Tibial nerve (tissue), 4 donors: ENCODE measurements around the gene ATG101. TPM values are rescaled to one million over a fixed set of nuclear protein-coding genes. Genes with fewer than 3 reads are reported as not detected.

Experiments
- DNase-seq, 2 donors: peaks; one replicate each; pipeline ENCODE4 v3.0.0-alpha.2; 2019; ENCODE audit warnings: low spot score in 2 of 2
- H3K27ac ChIP-seq, 4 donors: fragments of 200-600 bp; sonication (generic) in 3 of 4; one replicate each; pipeline ENCODE4 v1.5.1; 2017 to 2019; ENCODE audit warnings: mild to moderate bottlenecking in 1 of 4
- H3K27me3 ChIP-seq, 2 donors: fragments of 200-600 bp; sonication (generic) in 1 of 2; one replicate each; pipeline versions ENCODE4 v1.5.1 to v1.6.0; 2017 to 2019
- H3K36me3 ChIP-seq, 3 donors: fragments of 200-600 bp; sonication (generic); one replicate each; pipeline ENCODE4 v1.5.1; 2018 to 2019
- H3K4me1 ChIP-seq, 4 donors: fragments of 200-600 bp; sonication (generic) in 3 of 4; one replicate each; pipeline ENCODE4 v1.5.1; 2017 to 2019
- H3K4me3 ChIP-seq, 4 donors: fragments of 200-600 bp; sonication (generic) in 3 of 4; one replicate each; pipeline ENCODE4 v1.5.1; 2017 to 2019; ENCODE audit warnings: mild to moderate bottlenecking in 1 of 4, moderate library complexity in 1 of 4
- H3K9me3 ChIP-seq, 4 donors: fragments of 200-600 bp; sonication (generic) in 3 of 4; one replicate each; pipeline ENCODE4 v1.5.1; 2017 to 2019
- EP300 ChIP-seq, 2 donors: sonication (generic); formaldehyde crosslinking; IDR thresholded peaks; one replicate each; pipeline ENCODE4 v1.6.1; 2017; ENCODE audit warnings: antibody characterized with exemption in 2 of 2, mild to moderate bottlenecking in 1 of 2
- POLR2A ChIP-seq, 2 donors: fragments of 450-650 bp; IDR thresholded peaks; one replicate each; pipeline ENCODE4 v1.6.1; 2017; ENCODE audit warnings: antibody characterized with exemption in 2 of 2, mild to moderate bottlenecking in 2 of 2, moderate library complexity in 2 of 2
- WGBS, 2 donors: methylation state at CpG; one replicate each; pipeline ENCODE4 v1.1.5; 2018; 5-methylcytosine and 5-hydroxymethylcytosine counted together
- total RNA-seq, 4 donors: library from RNA; depleted of rRNA; stranded (reverse); fragments of >200 nt; gene quantifications; one replicate each; pipeline ENCODE4 v1.1.0, GENCODE V29; 2016
- TF ChIP-seq, protein P1 (sequence below), 5 experiments: fragments of 200-600 bp in 3 of 5; fragments of 450-650 bp in 2 of 5; sonication (generic) in 3 of 5; IDR thresholded peaks; one replicate each; pipeline ENCODE4 v1.5.1; 2016 to 2019; ENCODE audit warnings: antibody characterized with exemption in 5 of 5, mild to moderate bottlenecking in 3 of 5, moderate library complexity in 2 of 5

The ATG101 gene, protein sequence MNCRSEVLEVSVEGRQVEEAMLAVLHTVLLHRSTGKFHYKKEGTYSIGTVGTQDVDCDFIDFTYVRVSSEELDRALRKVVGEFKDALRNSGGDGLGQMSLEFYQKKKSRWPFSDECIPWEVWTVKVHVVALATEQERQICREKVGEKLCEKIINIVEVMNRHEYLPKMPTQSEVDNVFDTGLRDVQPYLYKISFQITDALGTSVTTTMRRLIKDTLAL
- 10 to 100 TPM; 32.6 to 49.6 (median 37.5) TPM for total RNA-seq

DNA sequence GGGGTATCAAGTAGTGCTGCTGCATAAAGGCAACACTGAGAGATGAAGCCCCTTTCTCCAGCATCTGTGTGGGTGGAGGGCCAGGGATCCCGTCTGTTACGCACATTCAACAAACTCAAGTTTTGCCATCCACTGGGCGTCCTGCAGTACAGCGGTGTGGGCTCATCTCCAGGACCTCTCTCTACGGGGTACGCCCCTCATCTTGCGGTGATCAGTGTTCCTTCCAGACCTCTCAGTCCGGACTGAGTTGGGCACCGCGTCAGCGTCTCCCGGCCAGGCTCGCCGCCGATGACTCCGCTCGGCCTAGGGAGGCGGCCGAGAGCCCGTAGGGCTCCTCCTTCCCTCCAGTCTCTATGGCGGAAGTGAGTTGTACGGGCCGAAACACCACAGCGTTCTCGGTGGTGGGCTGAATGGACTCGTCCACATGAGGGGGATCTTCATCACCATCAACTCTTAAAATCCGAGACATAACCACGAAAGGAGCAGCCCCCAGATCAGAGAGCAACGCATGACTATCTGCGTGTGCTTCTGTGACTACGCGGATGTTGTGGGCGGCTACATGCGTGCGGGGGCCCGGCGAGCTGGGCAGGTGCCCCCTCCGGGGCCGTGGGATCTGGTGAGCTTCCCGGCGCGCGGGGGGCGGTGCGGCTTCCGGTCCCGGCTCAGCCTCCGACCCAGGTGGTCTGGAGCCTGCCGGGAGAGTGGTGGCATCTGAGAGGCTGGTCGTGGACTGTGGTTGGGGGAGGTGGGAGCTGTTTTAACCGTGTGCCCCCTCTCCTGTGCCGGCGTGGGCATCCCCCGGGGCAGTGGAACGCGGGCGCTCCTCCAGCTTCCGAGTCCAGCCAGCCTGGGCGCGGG, at the start of gene ATG101:
ATG101 (plus strand) TSS at position 652 of the 858 bp plus-strand sequence. CDS start 3,673 bp downstream, outside the sequence.
- peaks cover 0 to 61% (median 23%) of the 10 kb centered on the region in 4 donors for H3K4me1 ChIP-seq
- DNase-seq = peak; percentile 76 to 82
- H3K27me3 ChIP-seq = no peaks in the 10 kb centered on the region
- H3K9me3 ChIP-seq = no peaks in the 10 kb centered on the region
- peak within 1 kb of the TSS; percentile 83 to 98 (median 88) for H3K4me3 ChIP-seq
- TF ChIP-seq, protein P1, sequence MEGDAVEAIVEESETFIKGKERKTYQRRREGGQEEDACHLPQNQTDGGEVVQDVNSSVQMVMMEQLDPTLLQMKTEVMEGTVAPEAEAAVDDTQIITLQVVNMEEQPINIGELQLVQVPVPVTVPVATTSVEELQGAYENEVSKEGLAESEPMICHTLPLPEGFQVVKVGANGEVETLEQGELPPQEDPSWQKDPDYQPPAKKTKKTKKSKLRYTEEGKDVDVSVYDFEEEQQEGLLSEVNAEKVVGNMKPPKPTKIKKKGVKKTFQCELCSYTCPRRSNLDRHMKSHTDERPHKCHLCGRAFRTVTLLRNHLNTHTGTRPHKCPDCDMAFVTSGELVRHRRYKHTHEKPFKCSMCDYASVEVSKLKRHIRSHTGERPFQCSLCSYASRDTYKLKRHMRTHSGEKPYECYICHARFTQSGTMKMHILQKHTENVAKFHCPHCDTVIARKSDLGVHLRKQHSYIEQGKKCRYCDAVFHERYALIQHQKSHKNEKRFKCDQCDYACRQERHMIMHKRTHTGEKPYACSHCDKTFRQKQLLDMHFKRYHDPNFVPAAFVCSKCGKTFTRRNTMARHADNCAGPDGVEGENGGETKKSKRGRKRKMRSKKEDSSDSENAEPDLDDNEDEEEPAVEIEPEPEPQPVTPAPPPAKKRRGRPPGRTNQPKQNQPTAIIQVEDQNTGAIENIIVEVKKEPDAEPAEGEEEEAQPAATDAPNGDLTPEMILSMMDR (IDR thresholded peaks at IDR 0.05) = peak; percentile 65 to 92 (median 77)
- TF ChIP-seq EP300 (IDR thresholded peaks at IDR 0.05) (peak; percentile 93 to 96), POLR2A (IDR thresholded peaks at IDR 0.05) (peak; percentile 2 to 44)
- peaks cover 0 to 23% (median 6%) of the 10 kb centered on the region in 3 donors for H3K36me3 ChIP-seq
- peak within 1 kb of the TSS; percentile 89 to 91 (median 90) for H3K27ac ChIP-seq
- 0 to 1% methylated on average over 17 to 30 of the region's 60 CpGs for WGBS, 2 donors

DNA sequence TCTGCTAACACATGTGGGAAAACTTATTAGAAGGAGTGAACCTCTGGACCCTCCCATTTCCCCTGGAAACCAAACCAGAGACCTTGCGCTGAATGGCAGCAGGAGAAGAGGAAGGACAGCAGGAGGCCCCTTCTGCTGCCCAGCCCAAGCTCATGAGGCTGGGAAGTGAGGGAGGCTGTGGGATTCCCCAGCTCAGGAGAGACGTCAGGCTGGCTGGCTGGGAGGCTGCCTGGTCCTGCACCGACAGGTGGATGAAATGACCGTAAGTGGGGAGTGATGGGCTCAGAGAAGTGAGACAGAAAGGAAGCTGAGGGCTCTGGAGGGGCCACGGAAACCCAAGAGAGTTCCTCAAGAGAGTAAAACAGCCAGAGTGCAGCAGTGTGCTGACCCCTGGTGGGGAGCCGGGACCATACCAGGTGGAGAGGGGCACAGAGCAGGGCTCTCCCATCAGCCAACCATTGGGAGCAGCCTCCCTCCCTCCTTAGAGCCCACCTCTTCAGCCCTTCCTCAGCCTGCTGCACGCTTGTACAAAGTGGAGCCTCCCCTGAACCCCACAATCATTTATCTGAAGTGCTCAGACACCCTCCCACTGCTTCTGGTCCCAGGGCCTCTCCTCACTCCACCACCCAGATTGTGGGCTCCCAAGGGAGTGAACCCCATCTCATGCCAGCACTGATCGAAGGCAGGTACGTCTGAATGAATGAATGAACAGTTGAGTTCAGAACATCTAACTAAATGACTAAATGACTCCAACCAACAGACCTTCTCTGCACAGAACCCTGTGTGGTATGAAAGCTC, 49.0 kb upstream of the ATG101 start:
- H3K4me1 ChIP-seq = peaks cover 0 to 33% (median 13%) of the 10 kb centered on the region in 4 donors
- H3K4me3 ChIP-seq = no peak overlapping the region
- no peaks in the 10 kb centered on the region for H3K9me3 ChIP-seq
- no peaks in the 10 kb centered on the region for H3K27me3 ChIP-seq
- peak in 1 of 2 donors; percentile 36 for DNase-seq
- TF ChIP-seq, protein P1 (IDR thresholded peaks at IDR 0.05) = peak; percentile 44 to 77 (median 63)
- TF ChIP-seq EP300 (IDR thresholded peaks at IDR 0.05) (no peak), POLR2A (IDR thresholded peaks at IDR 0.05) (no peak)
- WGBS, 2 donors = 45 to 47% methylated on average over 9 of the region's 9 CpGs
- no peak overlapping the region for H3K27ac ChIP-seq
- no peaks in the 10 kb centered on the region for H3K36me3 ChIP-seq

DNA sequence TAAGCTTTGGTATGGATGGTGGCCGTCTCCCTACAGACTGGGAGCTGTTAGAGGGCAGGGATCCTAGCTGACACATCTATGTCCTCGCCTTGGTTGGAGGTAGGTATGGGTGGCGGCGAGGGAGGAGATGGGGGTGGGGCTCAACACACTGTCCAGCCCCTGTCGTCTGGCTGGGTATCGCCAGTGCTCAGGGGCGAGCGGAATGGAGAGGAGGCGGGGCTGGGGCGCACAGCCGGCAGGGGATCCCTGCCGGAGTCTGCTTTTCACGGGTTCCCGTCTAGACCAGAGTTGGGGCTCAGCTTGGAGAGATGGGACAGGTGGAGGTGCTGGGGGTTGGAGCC, 47.0 kb upstream of the ATG101 start:
- WGBS, 2 donors = 24 to 40% methylated on average over 14 of the region's 14 CpGs
- Histone ChIP-seq H3K4me1 (peaks cover 0 to 38% (median 18%) of the 10 kb centered on the region in 4 donors), H3K36me3 (no peaks in the 10 kb centered on the region), H3K4me3 (peak overlapping the region; percentile 42 to 68 (median 64)), H3K27ac (peak overlapping the region in 3 of 4 donors; percentile 22 to 88 (median 39)), H3K9me3 (no peaks in the 10 kb centered on the region), H3K27me3 (no peaks in the 10 kb centered on the region)
- TF ChIP-seq EP300 (IDR thresholded peaks at IDR 0.05) (no peak), POLR2A (IDR thresholded peaks at IDR 0.05) (no peak)
- no peak for DNase-seq

DNA sequence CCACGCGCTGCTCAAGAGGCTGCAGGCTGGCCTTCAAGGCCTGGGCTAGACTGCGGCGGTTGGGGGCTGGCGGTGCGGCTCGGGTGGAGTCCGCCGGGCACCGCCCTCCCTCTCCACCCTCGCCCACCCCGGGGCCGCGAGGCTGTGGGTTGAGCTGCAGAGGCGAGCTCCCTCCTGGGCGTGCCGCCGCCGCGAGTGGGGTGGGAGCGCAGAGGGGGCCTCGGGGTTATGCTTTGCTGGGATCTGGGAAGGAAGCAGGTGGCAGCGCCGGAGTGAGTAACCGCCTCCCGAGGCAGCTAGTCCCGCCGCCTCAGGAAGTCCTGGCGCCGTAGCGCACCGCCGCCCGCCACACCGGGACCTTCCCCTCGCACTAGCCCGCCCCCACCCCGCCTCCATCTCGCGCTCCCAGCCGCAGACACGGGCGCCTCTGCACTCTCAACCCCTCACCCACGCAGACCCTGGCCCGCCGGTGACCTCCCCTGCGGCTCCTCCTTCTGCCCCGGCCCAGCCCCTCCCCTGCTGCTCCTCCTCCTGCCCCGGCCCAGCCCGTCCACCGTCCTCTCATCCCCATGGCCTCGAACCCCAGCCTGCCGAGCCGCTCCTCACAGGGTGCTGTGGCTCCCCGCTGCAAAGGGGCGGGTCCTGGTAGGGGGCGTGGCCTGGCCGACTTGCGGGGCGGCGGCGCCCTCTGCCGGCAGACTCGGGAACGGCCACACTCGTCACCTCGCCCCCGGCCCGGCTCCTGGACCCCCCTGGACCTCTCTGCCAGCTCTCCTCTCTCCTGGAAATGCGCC, 46.4 kb upstream of the ATG101 start:
- H3K4me3 ChIP-seq = peak overlapping the region; percentile 42 to 68 (median 64)
- 1 to 2% methylated on average over 37 to 45 of the region's 70 CpGs for WGBS, 2 donors
- TF ChIP-seq, protein P1 (IDR thresholded peaks at IDR 0.05) = peak; percentile 95 to 100 (median 99)
- peak in 1 of 2 donors; percentile 41 for TF ChIP-seq EP300 (IDR thresholded peaks at IDR 0.05)
- peak in 1 of 2 donors; percentile 22 for TF ChIP-seq POLR2A (IDR thresholded peaks at IDR 0.05)
- no peaks in the 10 kb centered on the region for H3K9me3 ChIP-seq
- peak overlapping the region; percentile 52 to 88 (median 58) for H3K27ac ChIP-seq
- no peaks in the 10 kb centered on the region for H3K36me3 ChIP-seq
- peaks cover 0 to 38% (median 18%) of the 10 kb centered on the region in 4 donors for H3K4me1 ChIP-seq
- H3K27me3 ChIP-seq = no peaks in the 10 kb centered on the region
- DNase-seq = peak; percentile 84 to 88
